GM12878 (cell line): ENCODE data around the gene GPR137B. TPM values are rescaled to one million over a fixed set of nuclear protein-coding genes. Genes with fewer than 3 reads are reported as not detected.

Source experiments
- ATAC-seq: fragments of 200-7000 bp; cut with Tn5 transposase; 3 replicates; pipeline ENCODE4 v1.9.1; 2020; ENCODE audit warnings: mild to moderate bottlenecking, moderate library complexity
- BruUV-seq: library from RNA; stranded (reverse); fragments of 400-500 nt; replicated peaks from 2 replicates; lab custom pipeline; 2021; lab: Mats Ljungman, UMichigan
- CTCF ChIA-PET: fragments of 300-600 bp; sonication (Branson Sonifier 250); formaldehyde crosslinking; extraction: SDS; loops from one replicate; lab custom pipeline; 2021; ENCODE audit warnings: inconsistent platforms; lab: Yijun Ruan, JAX
- POLR2A ChIA-PET: fragments of 350-600 bp; formaldehyde crosslinking; extraction: SDS; loops from one replicate; lab custom pipeline; 2021; ENCODE audit warnings: inconsistent platforms; lab: Charles Lee
- RAD21 ChIA-PET: fragments of 300-600 bp; sonication (Branson Sonifier 250); formaldehyde crosslinking; loops from one replicate; lab custom pipeline; 2023; ENCODE audit warnings: antibody characterized with exemption; ENCODE audit not compliant: unreplicated experiment; lab: Charles Lee
- SMC1A ChIA-PET: fragments of 300-600 bp; sonication (Branson Sonifier 250); formaldehyde crosslinking; loops from one replicate; lab custom pipeline; 2023; ENCODE audit not compliant: unreplicated experiment, uncharacterized antibody; lab: Charles Lee
- DNase-seq: peaks from one replicate; pipeline ENCODE4 v3.0.0-alpha.2; 2011; ENCODE audit warnings: low read depth, low spot score
- FAIRE-seq: peaks from 3 replicates; lab custom pipeline; 2011; peaks lifted over from hg19 to GRCh38; lab: Jason Lieb, UNC
- H2AFZ ChIP-seq: 2 replicates; pipeline ENCODE4 v1.6.0; 2011; ENCODE audit warnings: low read depth, low read length, control low read depth; ENCODE audit not compliant: control insufficient read depth
- H3K27ac ChIP-seq: 2 replicates; pipeline ENCODE4 v1.5.1; 2011; ENCODE audit warnings: control low read depth; ENCODE audit not compliant: control insufficient read depth, insufficient read depth
- H3K27me3 ChIP-seq, 2 experiments: replicated peaks in 1 of 2; 2 replicates each; pipeline versions ENCODE4 v1.6.0 to v1.6.1; 2011; ENCODE audit warnings: low read length in 1 of 2; ENCODE audit not compliant: control insufficient read depth in 2 of 2, insufficient read depth in 2 of 2
- H3K36me3 ChIP-seq, 2 experiments: 2 replicates each; pipeline ENCODE4 v1.5.1; 2011; ENCODE audit warnings: low read length in 1 of 2; ENCODE audit not compliant: control insufficient read depth in 2 of 2, insufficient read depth in 2 of 2
- H3K4me1 ChIP-seq: 2 replicates; pipeline ENCODE4 v1.6.1; 2011; ENCODE audit warnings: mild to moderate bottlenecking, low read length, moderate library complexity, mixed read lengths; ENCODE audit not compliant: control insufficient read depth, insufficient read depth
- H3K4me2 ChIP-seq: 2 replicates; pipeline ENCODE4 v1.6.0; 2011; ENCODE audit warnings: control low read depth; ENCODE audit not compliant: control insufficient read depth, insufficient read depth
- H3K4me3 ChIP-seq: fragments of 200-600 bp; sonication (generic); 2 replicates; pipeline ENCODE4 v1.5.1; 2016
- H3K79me2 ChIP-seq: 2 replicates; pipeline ENCODE4 v1.6.0; 2011; ENCODE audit warnings: low read length; ENCODE audit not compliant: control insufficient read depth, insufficient read depth
- H3K9ac ChIP-seq: 2 replicates; pipeline ENCODE4 v1.8.0; 2011; ENCODE audit warnings: low read length, control low read depth, mixed read lengths; ENCODE audit not compliant: control insufficient read depth, insufficient read depth
- H3K9me3 ChIP-seq: replicated peaks from 3 replicates; pipeline ENCODE4 v1.5.1; 2011; ENCODE audit warnings: mild to moderate bottlenecking, low read length; ENCODE audit not compliant: control insufficient read depth, insufficient read depth
- H4K20me1 ChIP-seq: 2 replicates; pipeline ENCODE4 v1.6.0; 2011; ENCODE audit not compliant: control insufficient read depth, insufficient read depth
- CBX5 ChIP-seq: sonication (generic); IDR thresholded peaks from 2 replicates; pipeline ENCODE4 v1.6.1; 2016; ENCODE audit warnings: low read depth, moderate library complexity, mild to moderate bottlenecking, inconsistent platforms
- FOXK2 ChIP-seq: fragments of 450-650 bp; IDR thresholded peaks from 2 replicates; pipeline ENCODE4 v1.6.1; 2017; ENCODE audit warnings: mild to moderate bottlenecking, moderate library complexity
- HDAC2 ChIP-seq: fragments of 200-600 bp; sonication (generic); IDR thresholded peaks from 2 replicates; pipeline ENCODE4 v1.6.1; 2017
- KDM1A ChIP-seq: fragments of 200-600 bp; sonication (generic); IDR thresholded peaks from 2 replicates; pipeline ENCODE4 v1.6.1; 2016; ENCODE audit warnings: borderline replicate concordance
- MTA2 ChIP-seq: fragments of 450-650 bp; IDR thresholded peaks from 2 replicates; pipeline ENCODE4 v1.6.1; 2016; ENCODE audit warnings: low read depth, mild to moderate bottlenecking, moderate library complexity
- NR2C2 ChIP-seq: IDR thresholded peaks from 2 replicates; pipeline ENCODE4 v1.6.1; 2011; ENCODE audit warnings: borderline replicate concordance, low read depth; ENCODE audit not compliant: control insufficient read depth, insufficient read length
- NRF1 ChIP-seq: conservative IDR thresholded peaks from 2 replicates; pipeline ENCODE4 v1.6.1; 2011; ENCODE audit warnings: mild to moderate bottlenecking, low read depth, low read length, improper control_type of control experiment
- POLR2AphosphoS5 ChIP-seq: IDR thresholded peaks from 2 replicates; pipeline ENCODE4 v1.6.1; 2011; ENCODE audit warnings: mild to moderate bottlenecking, low read length, inconsistent platforms
- RAD21 ChIP-seq: IDR thresholded peaks from 2 replicates; pipeline ENCODE4 v1.6.1; 2011; ENCODE audit warnings: mild to moderate bottlenecking, low read depth, low read length, moderate library complexity; ENCODE audit not compliant: insufficient read depth
- RAD51 ChIP-seq: fragments of 450-650 bp; IDR thresholded peaks from 2 replicates; pipeline ENCODE4 v1.6.1; 2016; ENCODE audit warnings: moderate library complexity, mild to moderate bottlenecking, inconsistent platforms
- RB1 ChIP-seq: fragments of 450-650 bp; formaldehyde crosslinking; IDR thresholded peaks from 2 replicates; pipeline ENCODE4 v1.6.1; 2017; ENCODE audit warnings: mild to moderate bottlenecking, borderline replicate concordance
- SREBF1 ChIP-seq: IDR thresholded peaks from 2 replicates; pipeline ENCODE4 v1.6.1; 2012; ENCODE audit warnings: mild to moderate bottlenecking, low read length
- TAF1 ChIP-seq: IDR thresholded peaks from 2 replicates; pipeline ENCODE4 v1.6.1; 2011; ENCODE audit warnings: mild to moderate bottlenecking, low read depth, low read length, borderline replicate concordance
- ZNF217 ChIP-seq: fragments of 450-650 bp; IDR thresholded peaks from 2 replicates; pipeline ENCODE4 v1.6.1; 2017; ENCODE audit warnings: antibody characterized with exemption, mild to moderate bottlenecking
- WGBS: methylation state at CpG from one replicate; pipeline ENCODE4 v1.1.6; 2016; ENCODE audit warnings: low lambda C conversion rate; ENCODE audit not compliant: insufficient replicate concordance, insufficient coverage; ENCODE audit errors: missing lambda C conversion rate; 5-methylcytosine and 5-hydroxymethylcytosine counted together
- in situ Hi-C: fragments of 300-500 bp; cut with MboI; formaldehyde crosslinking; loops from 9 replicates; pipeline ENCODE4 v1.14.3; 2018; ENCODE audit warnings: mixed read lengths
- intact Hi-C: fragments of 100-400 bp; cut with micrococcal nuclease; formaldehyde crosslinking; loops from one replicate; pipeline ENCODE4 v1.14.2; 2022; ENCODE audit not compliant: unreplicated experiment
- polyA plus RNA-seq, 11 experiments: library from polyadenylated mRNA; depleted of rRNA in 4 of 11; unstranded in 6 of 11; stranded (reverse) in 5 of 11; fragments of >200 nt; fragmentation: Nextera tagmentation in 4 of 11; fragmentation: Illumina TruSeq in 1 of 11; extraction: Ambion mirVana in 4 of 11; extraction: Trizol in 1 of 11; gene quantifications; 1 replicate in 1 of 11; 2 replicates in 10 of 11; pipeline versions ENCODE4 v1.2.1 to v1.2.3, GENCODE V29; 2011 to 2016; ENCODE audit warnings: inconsistent platforms in 2 of 11, missing spikeins in 2 of 11, low read depth in 1 of 11
- total RNA-seq, 4 experiments: library from RNA; depleted of rRNA in 3 of 4; stranded (reverse); fragments of >200 nt in 3 of 4; fragmentation: Illumina TruSeq in 1 of 4; extraction: Trizol in 1 of 4; gene quantifications; 2 replicates each; pipeline versions ENCODE4 v1.2.1 to v1.2.3, GENCODE V29; 2013 to 2021
- TF ChIP-seq, protein P1 (sequence below): fragments of 450-650 bp; IDR thresholded peaks from 2 replicates; pipeline ENCODE4 v1.6.1; 2014; ENCODE audit warnings: mild to moderate bottlenecking
- TF ChIP-seq, protein P2 (sequence below): IDR thresholded peaks from 2 replicates; pipeline ENCODE4 v1.6.1; 2012; ENCODE audit warnings: low read depth, low read length, improper control_type of control experiment
- TF ChIP-seq, protein P3 (sequence below): IDR thresholded peaks from 2 replicates; pipeline ENCODE4 v1.6.1; 2011; ENCODE audit warnings: borderline replicate concordance, low read depth, mild to moderate bottlenecking, moderate library complexity, mixed read lengths, low read length; ENCODE audit not compliant: insufficient read depth; ENCODE audit errors: extremely low read length

GPR137B gene
- total and polyA plus RNA-seq, 10 of the 15 experiments (the other 5 are each of a cell fraction or from before 2014, with no cell fraction given): 5.4 to 20.8 (median 12.5) TPM

DNA sequence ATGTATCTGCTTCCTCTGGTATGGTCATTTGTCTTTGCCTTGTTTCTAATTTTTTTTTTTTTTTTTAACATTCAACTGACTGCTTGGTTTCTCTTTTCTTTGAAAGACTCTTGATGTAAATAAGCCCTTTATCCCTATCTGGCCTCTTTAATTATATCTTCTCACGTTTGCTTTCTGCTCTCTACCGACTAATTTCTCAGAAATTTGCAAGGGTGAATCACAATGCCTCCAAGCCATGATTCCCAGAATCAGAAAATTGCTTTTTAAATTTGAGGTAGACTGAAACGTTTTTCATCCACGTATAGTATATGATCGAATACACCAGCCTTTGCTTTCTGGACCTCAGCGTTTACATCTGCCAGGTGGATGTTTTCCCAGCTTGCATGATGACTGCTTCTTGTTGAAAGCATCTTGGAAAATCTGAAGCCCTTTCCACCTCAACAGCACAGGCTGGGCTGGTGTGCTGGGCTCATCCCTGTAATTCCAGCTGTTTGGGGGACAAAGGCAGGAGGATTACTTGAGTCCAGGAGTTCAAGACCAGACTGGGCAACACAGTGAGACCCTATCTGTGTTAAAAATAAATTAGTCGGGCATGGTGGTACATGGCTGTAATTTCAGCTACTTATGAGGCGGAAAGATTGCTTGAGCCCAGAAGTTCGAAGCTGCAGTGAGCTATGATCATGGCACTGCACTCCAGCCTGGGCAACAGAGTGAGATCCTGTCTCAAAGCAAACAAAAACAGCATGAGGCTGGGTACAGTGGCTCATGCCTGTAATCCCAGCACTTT is 35.0 kb upstream of the GPR137B start:
- no peaks in the 10 kb centered on the region for H3K9me3 ChIP-seq
- H3K4me1 ChIP-seq: no peaks in the 10 kb centered on the region
- no peak for DNase-seq
- no peak for TF ChIP-seq RAD21
- no peak for TF ChIP-seq TAF1
- TF ChIP-seq FOXK2: no peak
- no peak for TF ChIP-seq POLR2AphosphoS5
- TF ChIP-seq ZNF217: no peak
- TF ChIP-seq HDAC2: no peak
- TF ChIP-seq RAD51: no peak
- TF ChIP-seq, protein P1, sequence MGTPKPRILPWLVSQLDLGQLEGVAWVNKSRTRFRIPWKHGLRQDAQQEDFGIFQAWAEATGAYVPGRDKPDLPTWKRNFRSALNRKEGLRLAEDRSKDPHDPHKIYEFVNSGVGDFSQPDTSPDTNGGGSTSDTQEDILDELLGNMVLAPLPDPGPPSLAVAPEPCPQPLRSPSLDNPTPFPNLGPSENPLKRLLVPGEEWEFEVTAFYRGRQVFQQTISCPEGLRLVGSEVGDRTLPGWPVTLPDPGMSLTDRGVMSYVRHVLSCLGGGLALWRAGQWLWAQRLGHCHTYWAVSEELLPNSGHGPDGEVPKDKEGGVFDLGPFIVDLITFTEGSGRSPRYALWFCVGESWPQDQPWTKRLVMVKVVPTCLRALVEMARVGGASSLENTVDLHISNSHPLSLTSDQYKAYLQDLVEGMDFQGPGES: no peak
- TF ChIP-seq SREBF1: no peak
- TF ChIP-seq NRF1: no peak
- TF ChIP-seq, protein P2, sequence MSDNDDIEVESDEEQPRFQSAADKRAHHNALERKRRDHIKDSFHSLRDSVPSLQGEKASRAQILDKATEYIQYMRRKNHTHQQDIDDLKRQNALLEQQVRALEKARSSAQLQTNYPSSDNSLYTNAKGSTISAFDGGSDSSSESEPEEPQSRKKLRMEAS: no peak
- no peak for TF ChIP-seq CBX5
- no peak for TF ChIP-seq RB1
- TF ChIP-seq NR2C2: no peak
- TF ChIP-seq, protein P3, sequence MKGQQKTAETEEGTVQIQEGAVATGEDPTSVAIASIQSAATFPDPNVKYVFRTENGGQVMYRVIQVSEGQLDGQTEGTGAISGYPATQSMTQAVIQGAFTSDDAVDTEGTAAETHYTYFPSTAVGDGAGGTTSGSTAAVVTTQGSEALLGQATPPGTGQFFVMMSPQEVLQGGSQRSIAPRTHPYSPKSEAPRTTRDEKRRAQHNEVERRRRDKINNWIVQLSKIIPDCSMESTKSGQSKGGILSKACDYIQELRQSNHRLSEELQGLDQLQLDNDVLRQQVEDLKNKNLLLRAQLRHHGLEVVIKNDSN: no peak
- no peak for TF ChIP-seq MTA2
- TF ChIP-seq KDM1A: no peak
- 59% methylated on average over 9 of the region's 9 CpGs for whole genome bisulfite sequencing
- no peaks in the 10 kb centered on the region for H3K79me2 ChIP-seq
- ATAC-seq: no peak
- H3K36me3 ChIP-seq: no peaks in the 10 kb centered on the region
- no TSS peak for BruUV-seq
- H3K9ac ChIP-seq: no peak overlapping the region
- FAIRE-seq: no peak
- intact Hi-C loops: loop anchor here (5.0 to 10.0 kb wide), 4 partner anchors 97 to 1457 kb away; no protein-coding TSS in a partner anchor
- no peak overlapping the region for H3K4me3 ChIP-seq
- ChIA-PET CTCF (interaction anchor here (0.7 to 4.7 kb wide), 12 partner anchors 11 to 762 kb away, joined by 3 to 18 read pairs (median 4); no protein-coding TSS in a partner anchor), RAD21 (interaction anchor here (1.1 to 1.8 kb wide), 5 partner anchors 30 to 397 kb away, joined by 3 to 13 read pairs (median 4); no protein-coding TSS in a partner anchor), POLR2A (interaction anchor here (0.7 to 1.5 kb wide), 2 partner anchors 34 to 419 kb away, joined by 3 read pairs; no protein-coding TSS in a partner anchor), SMC1A (interaction anchor here (0.7 to 4.2 kb wide), 8 partner anchors 8 to 383 kb away, joined by 3 to 30 read pairs (median 3); no protein-coding TSS in a partner anchor)
- H4K20me1 ChIP-seq: no peaks in the 10 kb centered on the region; the same call in 1 of the 2 replicates
- no peak overlapping the region for H2AFZ ChIP-seq
- no peak overlapping the region for H3K4me2 ChIP-seq
- in situ Hi-C loops: loop anchor here (5.0 to 25.0 kb wide), 5 partner anchors 180 to 1457 kb away; partner anchors contain the start of gene ERO1B
- H3K27ac ChIP-seq: no peak overlapping the region
- no peaks in the 10 kb centered on the region for H3K27me3 ChIP-seq
